Hepatocyte (in vitro differentiated cells): Measurements from ENCODE around the gene FXYD1. TPM values are rescaled to one million over a fixed set of nuclear protein-coding genes. Genes with fewer than 3 reads are reported as not detected.

Experiments
- DNase-seq: peaks from one replicate; pipeline ENCODE4 v3.0.0-alpha.2; 2016; ENCODE audit warnings: low spot score
- H2AFZ ChIP-seq: fragments of 200-600 bp; sonication (generic); 2 replicates; pipeline ENCODE4 v1.6.0; 2016; ENCODE audit warnings: antibody characterized with exemption, mild to moderate bottlenecking
- H3K27ac ChIP-seq: fragments of 200-600 bp; sonication (generic); 2 replicates; pipeline ENCODE4 v1.5.1; 2016; ENCODE audit warnings: mild to moderate bottlenecking
- H3K27me3 ChIP-seq: fragments of 200-600 bp; sonication (generic); 2 replicates; pipeline ENCODE4 v1.6.1; 2016
- H3K36me3 ChIP-seq: fragments of 200-600 bp; sonication (generic); replicated peaks from 2 replicates; pipeline ENCODE4 v1.5.1; 2016; ENCODE audit warnings: low read depth; ENCODE audit not compliant: insufficient read depth
- H3K4me1 ChIP-seq: fragments of 200-600 bp; sonication (generic); 2 replicates; pipeline ENCODE4 v1.5.1; 2016; ENCODE audit warnings: mild to moderate bottlenecking, moderate library complexity; ENCODE audit not compliant: insufficient read depth
- H3K4me2 ChIP-seq: fragments of 200-600 bp; sonication (generic); 2 replicates; pipeline ENCODE4 v1.6.0; 2016
- H3K4me3 ChIP-seq: fragments of 200-600 bp; sonication (generic); 2 replicates; pipeline ENCODE4 v1.5.1; 2016; ENCODE audit warnings: mild to moderate bottlenecking
- H3K79me2 ChIP-seq: fragments of 200-600 bp; sonication (generic); 2 replicates; pipeline ENCODE4 v1.6.0; 2017; ENCODE audit warnings: mild to moderate bottlenecking
- H3K9me2 ChIP-seq: fragments of 200-600 bp; sonication (generic); replicated peaks from 2 replicates; pipeline ENCODE4 v1.6.0; 2017; ENCODE audit warnings: mild to moderate bottlenecking; ENCODE audit not compliant: insufficient read depth
- H3K9me3 ChIP-seq: fragments of 200-600 bp; sonication (generic); 2 replicates; pipeline ENCODE4 v1.5.1; 2016; ENCODE audit warnings: low read depth, mild to moderate bottlenecking
- H4K20me1 ChIP-seq: fragments of 200-600 bp; sonication (generic); 2 replicates; pipeline ENCODE4 v1.6.0; 2016; ENCODE audit warnings: mild to moderate bottlenecking; ENCODE audit not compliant: insufficient read depth, poor library complexity, severe bottlenecking
- CTCF ChIP-seq: fragments of 200-600 bp; sonication (generic); IDR thresholded peaks from 2 replicates; pipeline ENCODE4 v1.5.1; 2016; ENCODE audit warnings: antibody characterized with exemption, mild to moderate bottlenecking; ENCODE audit not compliant: poor library complexity
- EZH2 ChIP-seq: fragments of 200-600 bp; sonication (generic); IDR thresholded peaks from 2 replicates; pipeline ENCODE4 v1.6.1; 2016; ENCODE audit warnings: antibody characterized with exemption, mild to moderate bottlenecking, borderline replicate concordance
- EZH2phosphoT487 ChIP-seq: fragments of 200-600 bp; sonication (generic); IDR thresholded peaks from one replicate; pipeline ENCODE4 v1.6.1; 2018; ENCODE audit warnings: antibody characterized with exemption, mild to moderate bottlenecking, low read depth, moderate library complexity; ENCODE audit not compliant: unreplicated experiment, severe bottlenecking
- WGBS: methylation state at CpG from one replicate; pipeline ENCODE4 v1.1.6; 2016; ENCODE audit warnings: low lambda C conversion rate; ENCODE audit errors: missing lambda C conversion rate; 5-methylcytosine and 5-hydroxymethylcytosine counted together
- polyA plus RNA-seq: library from polyadenylated mRNA; unstranded; fragments of >200 nt; fragmentation: Nextera tagmentation; extraction: Ambion mirVana; gene quantifications from 2 replicates; pipeline ENCODE4 v1.2.1, GENCODE V29; 2016
- total RNA-seq: library from RNA; depleted of rRNA; stranded (reverse); fragments of >200 nt; gene quantifications from 2 replicates; pipeline ENCODE4 v1.2.3, GENCODE V29; 2014

FXYD1 gene
- total and polyA plus RNA-seq, 2 experiments from 2014 or later: 2.9 to 22.0 TPM

- no peaks in the 10 kb centered on the region for H3K27me3 ChIP-seq
- H2AFZ ChIP-seq: no peak overlapping the region
- H3K36me3 ChIP-seq: no peaks in the 10 kb centered on the region
- H3K9me2 ChIP-seq: no peaks in the 10 kb centered on the region
- H3K4me2 ChIP-seq: no peak overlapping the region
- H3K4me1 ChIP-seq: peaks cover 18% of the 10 kb centered on the region
- H3K27ac ChIP-seq: no peak overlapping the region
- no peaks in the 10 kb centered on the region for H3K79me2 ChIP-seq
- TF ChIP-seq EZH2phosphoT487 (no peak), CTCF (no peak), EZH2 (no peak)
- no peak overlapping the region for H3K4me3 ChIP-seq
- 79% methylated on average over 17 of the region's 19 CpGs for WGBS
- no peaks in the 10 kb centered on the region for H4K20me1 ChIP-seq
- H3K9me3 ChIP-seq: no peaks in the 10 kb centered on the region
- DNase-seq: no peak
Observed at GRCh38 chr19:35122687-35123551, 15.7 kb upstream of the FXYD1 start.

- Histone ChIP-seq H3K79me2 (no peaks in the 10 kb centered on the region), H3K9me3 (no peaks in the 10 kb centered on the region), H3K36me3 (no peaks in the 10 kb centered on the region), H3K4me3 (no peak overlapping the region), H3K9me2 (no peaks in the 10 kb centered on the region), H2AFZ (no peak overlapping the region), H3K4me2 (peak overlapping the region; percentile 71), H4K20me1 (no peaks in the 10 kb centered on the region), H3K27me3 (no peaks in the 10 kb centered on the region), H3K4me1 (peaks cover 18% of the 10 kb centered on the region), H3K27ac (no peak overlapping the region)
- TF ChIP-seq CTCF: no peak
- no peak for TF ChIP-seq EZH2phosphoT487
- no peak for TF ChIP-seq EZH2
- WGBS: 97% methylated on average over 5 of the region's 5 CpGs
- no peak for DNase-seq
Observed at GRCh38 chr19:35123573-35123972, 15.1 kb upstream of the FXYD1 start.

- Histone ChIP-seq H2AFZ (no peak overlapping the region), H3K79me2 (no peaks in the 10 kb centered on the region), H3K4me1 (peaks cover 25% of the 10 kb centered on the region), H3K4me3 (no peak overlapping the region), H3K9me3 (no peaks in the 10 kb centered on the region), H3K4me2 (peak overlapping the region; percentile 71), H3K36me3 (no peaks in the 10 kb centered on the region), H3K27ac (peak overlapping the region; percentile 55), H3K27me3 (no peaks in the 10 kb centered on the region), H3K9me2 (no peaks in the 10 kb centered on the region), H4K20me1 (no peaks in the 10 kb centered on the region)
- TF ChIP-seq EZH2: no peak
- no peak for TF ChIP-seq CTCF
- no peak for TF ChIP-seq EZH2phosphoT487
- 71% methylated on average over 42 of the region's 42 CpGs for WGBS
- DNase-seq: peak; percentile 88
Observed at GRCh38 chr19:35124098-35125060, 14.2 kb upstream of the FXYD1 start.
